Neural progenitor cell (in vitro differentiated cells): ENCODE measurements around the gene ARMH3. TPM values are rescaled to one million over a fixed set of nuclear protein-coding genes. Genes with fewer than 3 reads are reported as not detected.

Experiments
- DNase-seq: peaks from one replicate; pipeline ENCODE4 v3.0.0-alpha.2; 2016; ENCODE audit warnings: low spot score
- H2AFZ ChIP-seq: fragments of 200-600 bp; sonication (generic); replicated peaks from 2 replicates; pipeline ENCODE4 v1.6.1; 2016; ENCODE audit warnings: antibody characterized with exemption
- H3F3A ChIP-seq: fragments of 200-600 bp; sonication (generic); 2 replicates; pipeline ENCODE4 v1.6.1; 2016; ENCODE audit warnings: antibody characterized with exemption, low read depth
- H3K27ac ChIP-seq: fragments of 200-600 bp; sonication (generic); 2 replicates; pipeline ENCODE4 v1.5.1; 2016; ENCODE audit warnings: mild to moderate bottlenecking
- H3K27me3 ChIP-seq: fragments of 200-600 bp; sonication (generic); 2 replicates; pipeline ENCODE4 v1.6.1; 2016; ENCODE audit warnings: mild to moderate bottlenecking, moderate library complexity
- H3K36me3 ChIP-seq: fragments of 200-600 bp; sonication (generic); 2 replicates; pipeline ENCODE4 v1.5.1; 2016
- H3K4me1 ChIP-seq: fragments of 200-600 bp; sonication (generic); 2 replicates; pipeline ENCODE4 v1.6.1; 2016; ENCODE audit warnings: mixed run types
- H3K4me2 ChIP-seq: fragments of 200-600 bp; sonication (generic); 2 replicates; pipeline ENCODE4 v1.6.1; 2016
- H3K4me3 ChIP-seq: fragments of 200-600 bp; sonication (generic); 2 replicates; pipeline ENCODE4 v1.5.1; 2016
- H3K79me2 ChIP-seq: fragments of 200-600 bp; sonication (generic); 2 replicates; pipeline ENCODE4 v1.6.1; 2016; ENCODE audit warnings: low read depth
- H3K9ac ChIP-seq: fragments of 200-600 bp; sonication (generic); 2 replicates; pipeline ENCODE4 v1.6.1; 2016
- H3K9me3 ChIP-seq: fragments of 200-600 bp; sonication (generic); 2 replicates; pipeline ENCODE4 v1.5.1; 2016; ENCODE audit warnings: low read depth
- H4K20me1 ChIP-seq: fragments of 200-600 bp; sonication (generic); 2 replicates; pipeline ENCODE4 v1.6.1; 2016; ENCODE audit warnings: low read depth
- H3K27ac Mint-ChIP-seq: 3 replicates; pipeline ENCODE4 v1.8.0; 2021; ENCODE audit warnings: mixed read lengths
- H3K27me3 Mint-ChIP-seq: 2 replicates; pipeline ENCODE4 v1.8.0; 2022; ENCODE audit warnings: low read depth, mild to moderate bottlenecking, inconsistent platforms, moderate library complexity, mixed read lengths; ENCODE audit not compliant: insufficient read depth
- H3K36me3 Mint-ChIP-seq: 3 replicates; pipeline ENCODE4 v1.8.0; 2021; ENCODE audit warnings: mixed read lengths
- H3K4me1 Mint-ChIP-seq: 3 replicates; pipeline ENCODE4 v1.8.0; 2021; ENCODE audit warnings: mixed read lengths
- H3K4me3 Mint-ChIP-seq: 3 replicates; pipeline ENCODE4 v1.8.0; 2021; ENCODE audit warnings: mild to moderate bottlenecking, moderate library complexity, mixed read lengths
- H3K9me3 Mint-ChIP-seq: 3 replicates; pipeline ENCODE4 v1.8.0; 2020; ENCODE audit warnings: mixed read lengths
- CTCF ChIP-seq: fragments of 200-600 bp; sonication (generic); IDR thresholded peaks from 2 replicates; pipeline ENCODE4 v1.5.1; 2017; ENCODE audit warnings: antibody characterized with exemption, mild to moderate bottlenecking
- EZH2 ChIP-seq: fragments of 200-600 bp; sonication (generic); IDR thresholded peaks from 2 replicates; pipeline ENCODE4 v1.6.1; 2017; ENCODE audit warnings: antibody characterized with exemption, mild to moderate bottlenecking, moderate library complexity
- EZH2phosphoT487 ChIP-seq: fragments of 200-600 bp; sonication (generic); IDR thresholded peaks from 2 replicates; pipeline ENCODE4 v1.6.1; 2017; ENCODE audit warnings: antibody characterized with exemption
- total RNA-seq: library from RNA; depleted of rRNA; stranded (reverse); fragments of >200 nt; gene quantifications from 2 replicates; pipeline ENCODE4 v1.2.3, GENCODE V29; 2015; ENCODE audit warnings: low replicate concordance

Gene ARMH3
- total RNA-seq, 1 donor from 2014 or later, result 14.5 TPM

- Mint-ChIP-seq H3K27ac (no peak overlapping the region), H3K4me3 (peak overlapping the region; percentile 85), H3K4me1 (peaks cover 47% of the 10 kb centered on the region), H3K27me3 (peaks cover 28% of the 10 kb centered on the region), H3K9me3 (no peaks in the 10 kb centered on the region), H3K36me3 (no peaks in the 10 kb centered on the region)
- Histone ChIP-seq H3K27ac (no peak overlapping the region), H4K20me1 (peaks cover 54% of the 10 kb centered on the region), H2AFZ (no peak overlapping the region), H3K36me3 (no peaks in the 10 kb centered on the region), H3K79me2 (no peaks in the 10 kb centered on the region), H3F3A (peaks cover 47% of the 10 kb centered on the region), H3K4me1 (peaks cover 25% of the 10 kb centered on the region), H3K4me3 (peak overlapping the region; percentile 67), H3K27me3 (peaks cover 26% of the 10 kb centered on the region), H3K9ac (no peak overlapping the region), H3K4me2 (peak overlapping the region; percentile 95), H3K9me3 (no peaks in the 10 kb centered on the region)
- no peak for TF ChIP-seq EZH2phosphoT487
- TF ChIP-seq CTCF, result no peak
- TF ChIP-seq EZH2, result no peak
- DNase-seq, result no peak
Observed at GRCh38 chr10:101839002-101839401, 217.0 kb downstream of the ARMH3 start.

GRCh38 chr10:101838416-101838970 lies 217.5 kb downstream of the ARMH3 start:
- H2AFZ ChIP-seq, result no peak overlapping the region
- Mint-ChIP-seq H3K9me3 (no peaks in the 10 kb centered on the region), H3K36me3 (no peaks in the 10 kb centered on the region), H3K4me1 (peaks cover 46% of the 10 kb centered on the region), H3K27ac (no peak overlapping the region), H3K27me3 (peaks cover 28% of the 10 kb centered on the region), H3K4me3 (peak overlapping the region; percentile 85)
- H3K27ac ChIP-seq, result no peak overlapping the region
- TF ChIP-seq CTCF (no peak), EZH2 (no peak), EZH2phosphoT487 (no peak)
- H3K27me3 ChIP-seq, result peaks cover 23% of the 10 kb centered on the region
- peaks cover 50% of the 10 kb centered on the region for H4K20me1 ChIP-seq
- peaks cover 43% of the 10 kb centered on the region for H3F3A ChIP-seq
- no peaks in the 10 kb centered on the region for H3K79me2 ChIP-seq
- DNase-seq, result no peak
- no peaks in the 10 kb centered on the region for H3K9me3 ChIP-seq
- H3K9ac ChIP-seq, result no peak overlapping the region
- H3K4me3 ChIP-seq, result no peak overlapping the region
- H3K4me2 ChIP-seq, result peak overlapping the region; percentile 95
- peaks cover 24% of the 10 kb centered on the region for H3K4me1 ChIP-seq
- H3K36me3 ChIP-seq, result no peaks in the 10 kb centered on the region

- no peaks in the 10 kb centered on the region for H3K9me3 ChIP-seq
- peaks cover 16% of the 10 kb centered on the region for H3K27me3 ChIP-seq
- peak overlapping the region; percentile 38 for H3K4me3 Mint-ChIP-seq
- H3K79me2 ChIP-seq, result no peaks in the 10 kb centered on the region
- no peak overlapping the region for H3K27ac ChIP-seq
- no peak overlapping the region for H3K27ac Mint-ChIP-seq
- H3K4me2 ChIP-seq, result no peak overlapping the region
- no peak overlapping the region for H3K4me3 ChIP-seq
- H3K9me3 Mint-ChIP-seq, result no peaks in the 10 kb centered on the region
- no peak overlapping the region for H2AFZ ChIP-seq
- H3K27me3 Mint-ChIP-seq, result peaks cover 22% of the 10 kb centered on the region
- DNase-seq, result no peak
- H3K4me1 Mint-ChIP-seq, result peaks cover 42% of the 10 kb centered on the region
- no peaks in the 10 kb centered on the region for H3K36me3 Mint-ChIP-seq
- TF ChIP-seq EZH2 (no peak), EZH2phosphoT487 (no peak), CTCF (no peak)
- H3K36me3 ChIP-seq, result no peaks in the 10 kb centered on the region
- H3F3A ChIP-seq, result peaks cover 40% of the 10 kb centered on the region
- H4K20me1 ChIP-seq, result peaks cover 43% of the 10 kb centered on the region
- no peak overlapping the region for H3K9ac ChIP-seq
- H3K4me1 ChIP-seq, result peaks cover 24% of the 10 kb centered on the region
Observed at GRCh38 chr10:101837748-101838147, 218.2 kb downstream of the ARMH3 start.
